ENCODE data around the gene MSMB. TPM values are rescaled to one million over a fixed set of nuclear protein-coding genes. Genes with fewer than 3 reads are reported as not detected.

The MSMB gene
- total RNA-seq, 1 experiment from 2014 or later: not detected

DNA sequence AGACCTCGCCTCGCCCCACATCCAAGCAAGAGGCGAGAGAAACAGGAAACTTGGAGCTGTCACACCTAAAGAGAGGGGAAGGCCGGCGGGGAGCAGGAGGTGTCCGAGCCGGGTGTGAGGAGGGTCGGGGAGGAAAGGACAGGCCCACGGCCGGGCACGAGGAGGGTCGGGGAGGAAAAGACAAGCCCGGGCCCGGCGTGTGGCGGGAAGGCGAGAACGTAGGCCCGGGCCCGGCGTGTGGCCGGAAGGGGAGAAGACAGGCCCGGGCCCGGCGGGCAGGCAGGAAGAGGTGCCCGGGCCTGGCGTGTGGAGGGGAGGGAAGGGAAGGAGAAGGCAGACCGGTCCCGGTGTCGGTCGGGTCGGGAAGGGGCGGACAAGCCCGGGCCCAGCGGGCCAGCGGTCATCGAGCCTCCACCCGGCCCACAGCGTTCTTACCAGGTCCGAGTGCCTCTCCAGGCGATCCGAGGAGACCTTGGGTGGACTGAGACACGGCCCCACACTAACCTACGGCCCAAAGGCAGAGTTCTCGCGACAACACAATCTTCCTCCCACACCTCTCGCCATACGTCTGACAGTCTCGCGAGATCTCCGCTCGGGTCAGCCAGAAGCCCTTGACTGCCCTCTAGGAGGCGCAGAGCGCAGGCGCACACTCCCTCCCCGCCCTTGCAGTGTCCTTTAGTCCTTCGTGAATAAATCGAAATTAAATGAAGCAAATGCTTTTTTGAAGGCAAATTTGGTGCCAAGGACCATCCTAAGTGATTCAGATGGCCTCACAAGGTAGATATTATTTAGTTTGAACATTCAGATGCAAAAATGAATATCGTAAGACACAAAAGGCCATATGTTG is 15.8 kb downstream of the MSMB start, which contains the start of gene NCOA4 (continued):
- TF ChIP-seq, protein P1, sequence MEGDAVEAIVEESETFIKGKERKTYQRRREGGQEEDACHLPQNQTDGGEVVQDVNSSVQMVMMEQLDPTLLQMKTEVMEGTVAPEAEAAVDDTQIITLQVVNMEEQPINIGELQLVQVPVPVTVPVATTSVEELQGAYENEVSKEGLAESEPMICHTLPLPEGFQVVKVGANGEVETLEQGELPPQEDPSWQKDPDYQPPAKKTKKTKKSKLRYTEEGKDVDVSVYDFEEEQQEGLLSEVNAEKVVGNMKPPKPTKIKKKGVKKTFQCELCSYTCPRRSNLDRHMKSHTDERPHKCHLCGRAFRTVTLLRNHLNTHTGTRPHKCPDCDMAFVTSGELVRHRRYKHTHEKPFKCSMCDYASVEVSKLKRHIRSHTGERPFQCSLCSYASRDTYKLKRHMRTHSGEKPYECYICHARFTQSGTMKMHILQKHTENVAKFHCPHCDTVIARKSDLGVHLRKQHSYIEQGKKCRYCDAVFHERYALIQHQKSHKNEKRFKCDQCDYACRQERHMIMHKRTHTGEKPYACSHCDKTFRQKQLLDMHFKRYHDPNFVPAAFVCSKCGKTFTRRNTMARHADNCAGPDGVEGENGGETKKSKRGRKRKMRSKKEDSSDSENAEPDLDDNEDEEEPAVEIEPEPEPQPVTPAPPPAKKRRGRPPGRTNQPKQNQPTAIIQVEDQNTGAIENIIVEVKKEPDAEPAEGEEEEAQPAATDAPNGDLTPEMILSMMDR (IDR thresholded peaks at IDR 0.05): peak; percentile 43
- peak; percentile 48; the same call in 1 of the 2 replicates for TF ChIP-seq SP1 (CRISPR knock-in tag; conservative IDR thresholded peaks at IDR 0.05)
- TF ChIP-seq, protein P2, sequence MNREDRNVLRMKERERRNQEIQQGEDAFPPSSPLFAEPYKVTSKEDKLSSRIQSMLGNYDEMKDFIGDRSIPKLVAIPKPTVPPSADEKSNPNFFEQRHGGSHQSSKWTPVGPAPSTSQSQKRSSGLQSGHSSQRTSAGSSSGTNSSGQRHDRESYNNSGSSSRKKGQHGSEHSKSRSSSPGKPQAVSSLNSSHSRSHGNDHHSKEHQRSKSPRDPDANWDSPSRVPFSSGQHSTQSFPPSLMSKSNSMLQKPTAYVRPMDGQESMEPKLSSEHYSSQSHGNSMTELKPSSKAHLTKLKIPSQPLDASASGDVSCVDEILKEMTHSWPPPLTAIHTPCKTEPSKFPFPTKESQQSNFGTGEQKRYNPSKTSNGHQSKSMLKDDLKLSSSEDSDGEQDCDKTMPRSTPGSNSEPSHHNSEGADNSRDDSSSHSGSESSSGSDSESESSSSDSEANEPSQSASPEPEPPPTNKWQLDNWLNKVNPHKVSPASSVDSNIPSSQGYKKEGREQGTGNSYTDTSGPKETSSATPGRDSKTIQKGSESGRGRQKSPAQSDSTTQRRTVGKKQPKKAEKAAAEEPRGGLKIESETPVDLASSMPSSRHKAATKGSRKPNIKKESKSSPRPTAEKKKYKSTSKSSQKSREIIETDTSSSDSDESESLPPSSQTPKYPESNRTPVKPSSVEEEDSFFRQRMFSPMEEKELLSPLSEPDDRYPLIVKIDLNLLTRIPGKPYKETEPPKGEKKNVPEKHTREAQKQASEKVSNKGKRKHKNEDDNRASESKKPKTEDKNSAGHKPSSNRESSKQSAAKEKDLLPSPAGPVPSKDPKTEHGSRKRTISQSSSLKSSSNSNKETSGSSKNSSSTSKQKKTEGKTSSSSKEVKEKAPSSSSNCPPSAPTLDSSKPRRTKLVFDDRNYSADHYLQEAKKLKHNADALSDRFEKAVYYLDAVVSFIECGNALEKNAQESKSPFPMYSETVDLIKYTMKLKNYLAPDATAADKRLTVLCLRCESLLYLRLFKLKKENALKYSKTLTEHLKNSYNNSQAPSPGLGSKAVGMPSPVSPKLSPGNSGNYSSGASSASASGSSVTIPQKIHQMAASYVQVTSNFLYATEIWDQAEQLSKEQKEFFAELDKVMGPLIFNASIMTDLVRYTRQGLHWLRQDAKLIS (CRISPR knock-in tag; IDR thresholded peaks at IDR 0.05; ENCODE audit: borderline replicate concordance): no peak
- TF ChIP-seq, protein P3, sequence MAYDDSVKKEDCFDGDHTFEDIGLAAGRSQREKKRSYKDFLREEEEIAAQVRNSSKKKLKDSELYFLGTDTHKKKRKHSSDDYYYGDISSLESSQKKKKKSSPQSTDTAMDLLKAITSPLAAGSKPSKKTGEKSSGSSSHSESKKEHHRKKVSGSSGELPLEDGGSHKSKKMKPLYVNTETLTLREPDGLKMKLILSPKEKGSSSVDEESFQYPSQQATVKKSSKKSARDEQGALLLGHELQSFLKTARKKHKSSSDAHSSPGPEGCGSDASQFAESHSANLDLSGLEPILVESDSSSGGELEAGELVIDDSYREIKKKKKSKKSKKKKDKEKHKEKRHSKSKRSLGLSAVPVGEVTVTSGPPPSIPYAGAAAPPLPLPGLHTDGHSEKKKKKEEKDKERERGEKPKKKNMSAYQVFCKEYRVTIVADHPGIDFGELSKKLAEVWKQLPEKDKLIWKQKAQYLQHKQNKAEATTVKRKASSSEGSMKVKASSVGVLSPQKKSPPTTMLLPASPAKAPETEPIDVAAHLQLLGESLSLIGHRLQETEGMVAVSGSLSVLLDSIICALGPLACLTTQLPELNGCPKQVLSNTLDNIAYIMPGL (CRISPR knock-in tag; IDR thresholded peaks at IDR 0.05): peak; percentile 52; the same call in 1 of the 2 replicates
- 0 out of 2 replicates have a peak, but pooled peaks have one; percentile 32 for TF ChIP-seq CREB1 (CRISPR knock-in tag; IDR thresholded peaks at IDR 0.05)
- TF ChIP-seq ZNF219 (CRISPR knock-in tag; IDR thresholded peaks at IDR 0.05; ENCODE audit: borderline replicate concordance): no peak
- TF ChIP-seq ELF4 (CRISPR knock-in tag; IDR thresholded peaks at IDR 0.05; ENCODE audit: low read depth): no peak
- 0 out of 2 replicates have a peak, but pooled peaks have one; percentile 26 for TF ChIP-seq NFE2L1 (CRISPR knock-in tag; IDR thresholded peaks at IDR 0.05)

DNA sequence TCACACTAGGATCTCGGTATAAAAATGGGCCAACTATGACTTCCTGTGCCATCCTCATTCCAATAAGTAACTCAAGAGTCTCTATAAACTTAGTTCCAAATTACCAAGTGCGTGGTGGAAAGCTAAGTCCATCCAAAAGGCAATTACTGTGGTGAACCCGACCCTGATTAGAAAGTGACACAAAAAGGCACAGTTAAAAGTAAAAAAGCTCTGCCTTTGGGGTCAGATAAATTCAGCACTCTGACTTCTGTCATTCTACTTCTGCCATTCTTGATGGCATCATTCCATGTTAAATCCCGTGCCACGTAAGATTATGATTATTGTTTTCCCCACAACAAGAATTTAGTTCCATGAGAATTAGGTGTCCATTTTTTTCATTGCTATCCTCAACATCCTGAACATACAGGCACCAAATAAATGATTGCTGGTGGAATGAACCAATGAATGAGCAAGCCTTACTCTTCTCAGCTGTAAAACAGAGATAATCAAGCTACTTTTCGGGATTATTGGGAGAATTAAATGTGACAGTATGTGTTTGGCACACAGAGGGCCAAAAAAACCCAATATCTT is 16.5 kb downstream of the MSMB start:
- POLR2A ChIA-PET: no interaction called here
- DNase-seq (ENCODE audit: low spot score) (no peak), ATAC-seq (no peak)
- no peaks in the 10 kb centered on the region for H3K27me3 Mint-ChIP-seq (ENCODE audit: low read depth)
- H3K27ac Mint-ChIP-seq: 0 out of 2 replicates have a peak overlapping the region, but pooled peaks have one; percentile 38
- no peaks in the 10 kb centered on the region for H3K36me3 Mint-ChIP-seq
- H3K4me3 Mint-ChIP-seq: peak overlapping the region; percentile 89
- CTCF ChIA-PET: interaction anchor here (1.0 to 1.4 kb wide), 3 partner anchors 9 to 77 kb away, joined by 4 to 5 read pairs (median 4); no protein-coding TSS in a partner anchor
- H3K9me3 Mint-ChIP-seq: no peaks in the 10 kb centered on the region
- H3K4me1 Mint-ChIP-seq: peaks cover 23% of the 10 kb centered on the region
- TF ChIP-seq KAT7 (CRISPR knock-in tag; IDR thresholded peaks at IDR 0.05; ENCODE audit: borderline replicate concordance) (no peak), NFYB (CRISPR knock-in tag; conservative IDR thresholded peaks at IDR 0.05; ENCODE audit: low read depth) (no peak), CREM (CRISPR knock-in tag; IDR thresholded peaks at IDR 0.05) (no peak), CREB1 (CRISPR knock-in tag; IDR thresholded peaks at IDR 0.05) (no peak), ELF4 (CRISPR knock-in tag; IDR thresholded peaks at IDR 0.05; ENCODE audit: low read depth) (no peak), MXD4 (CRISPR knock-in tag; IDR thresholded peaks at IDR 0.05; ENCODE audit: borderline replicate concordance) (no peak), SMAD3 (CRISPR knock-in tag; IDR thresholded peaks at IDR 0.05; ENCODE audit: borderline replicate concordance) (no peak), HMGA2 (CRISPR knock-in tag; IDR thresholded peaks at IDR 0.05) (no peak), NFE2L1 (CRISPR knock-in tag; IDR thresholded peaks at IDR 0.05) (no peak), NR2C2 (CRISPR knock-in tag; IDR thresholded peaks at IDR 0.05) (no peak), RELA (CRISPR knock-in tag; IDR thresholded peaks at IDR 0.05; ENCODE audit: borderline replicate concordance) (no peak), SP1 (CRISPR knock-in tag; conservative IDR thresholded peaks at IDR 0.05) (no peak)
- TF ChIP-seq, protein P4, sequence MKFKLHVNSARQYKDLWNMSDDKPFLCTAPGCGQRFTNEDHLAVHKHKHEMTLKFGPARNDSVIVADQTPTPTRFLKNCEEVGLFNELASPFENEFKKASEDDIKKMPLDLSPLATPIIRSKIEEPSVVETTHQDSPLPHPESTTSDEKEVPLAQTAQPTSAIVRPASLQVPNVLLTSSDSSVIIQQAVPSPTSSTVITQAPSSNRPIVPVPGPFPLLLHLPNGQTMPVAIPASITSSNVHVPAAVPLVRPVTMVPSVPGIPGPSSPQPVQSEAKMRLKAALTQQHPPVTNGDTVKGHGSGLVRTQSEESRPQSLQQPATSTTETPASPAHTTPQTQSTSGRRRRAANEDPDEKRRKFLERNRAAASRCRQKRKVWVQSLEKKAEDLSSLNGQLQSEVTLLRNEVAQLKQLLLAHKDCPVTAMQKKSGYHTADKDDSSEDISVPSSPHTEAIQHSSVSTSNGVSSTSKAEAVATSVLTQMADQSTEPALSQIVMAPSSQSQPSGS (CRISPR knock-in tag; IDR thresholded peaks at IDR 0.05; ENCODE audit: borderline replicate concordance, low read depth): no peak
- TF ChIP-seq, protein P5, sequence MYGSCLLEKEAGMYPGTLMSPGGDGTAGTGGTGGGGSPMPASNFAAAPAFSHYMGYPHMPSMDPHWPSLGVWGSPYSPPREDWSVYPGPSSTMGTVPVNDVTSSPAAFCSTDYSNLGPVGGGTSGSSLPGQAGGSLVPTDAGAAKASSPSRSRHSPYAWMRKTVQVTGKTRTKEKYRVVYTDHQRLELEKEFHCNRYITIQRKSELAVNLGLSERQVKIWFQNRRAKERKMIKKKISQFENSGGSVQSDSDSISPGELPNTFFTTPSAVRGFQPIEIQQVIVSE (CRISPR knock-in tag; IDR thresholded peaks at IDR 0.05; ENCODE audit: borderline replicate concordance): no peak
- TF ChIP-seq, protein P6, sequence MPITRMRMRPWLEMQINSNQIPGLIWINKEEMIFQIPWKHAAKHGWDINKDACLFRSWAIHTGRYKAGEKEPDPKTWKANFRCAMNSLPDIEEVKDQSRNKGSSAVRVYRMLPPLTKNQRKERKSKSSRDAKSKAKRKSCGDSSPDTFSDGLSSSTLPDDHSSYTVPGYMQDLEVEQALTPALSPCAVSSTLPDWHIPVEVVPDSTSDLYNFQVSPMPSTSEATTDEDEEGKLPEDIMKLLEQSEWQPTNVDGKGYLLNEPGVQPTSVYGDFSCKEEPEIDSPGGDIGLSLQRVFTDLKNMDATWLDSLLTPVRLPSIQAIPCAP (CRISPR knock-in tag; IDR thresholded peaks at IDR 0.05): no peak
- TF ChIP-seq, protein P7, sequence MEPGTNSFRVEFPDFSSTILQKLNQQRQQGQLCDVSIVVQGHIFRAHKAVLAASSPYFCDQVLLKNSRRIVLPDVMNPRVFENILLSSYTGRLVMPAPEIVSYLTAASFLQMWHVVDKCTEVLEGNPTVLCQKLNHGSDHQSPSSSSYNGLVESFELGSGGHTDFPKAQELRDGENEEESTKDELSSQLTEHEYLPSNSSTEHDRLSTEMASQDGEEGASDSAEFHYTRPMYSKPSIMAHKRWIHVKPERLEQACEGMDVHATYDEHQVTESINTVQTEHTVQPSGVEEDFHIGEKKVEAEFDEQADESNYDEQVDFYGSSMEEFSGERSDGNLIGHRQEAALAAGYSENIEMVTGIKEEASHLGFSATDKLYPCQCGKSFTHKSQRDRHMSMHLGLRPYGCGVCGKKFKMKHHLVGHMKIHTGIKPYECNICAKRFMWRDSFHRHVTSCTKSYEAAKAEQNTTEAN (CRISPR knock-in tag; IDR thresholded peaks at IDR 0.05): no peak
- TF ChIP-seq, protein P8, sequence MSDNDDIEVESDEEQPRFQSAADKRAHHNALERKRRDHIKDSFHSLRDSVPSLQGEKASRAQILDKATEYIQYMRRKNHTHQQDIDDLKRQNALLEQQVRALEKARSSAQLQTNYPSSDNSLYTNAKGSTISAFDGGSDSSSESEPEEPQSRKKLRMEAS (CRISPR knock-in tag; IDR thresholded peaks at IDR 0.05): no peak
